Uterus (tissue), 4 donors: ENCODE measurements around the gene RNF217. TPM values are rescaled to one million over a fixed set of nuclear protein-coding genes. Genes with fewer than 3 reads are reported as not detected.

Experiments used
- DNase-seq, 2 donors: peaks; one replicate each; pipeline ENCODE4 v3.0.0-alpha.2; 2019 to 2020
- H3K27ac ChIP-seq, 2 donors: fragments of 200-600 bp; sonication (generic); 1 replicate in 1 of 2; 2 replicates in 1 of 2; pipeline ENCODE4 v1.5.1; 2016 to 2018
- H3K27me3 ChIP-seq, 2 donors: fragments of 200-600 bp; sonication (generic); one replicate each; pipeline ENCODE4 v1.5.1; 2018 to 2019; ENCODE audit warnings: control low read depth in 1 of 2
- H3K36me3 ChIP-seq, 2 donors: fragments of 200-600 bp; sonication (generic); one replicate each; pipeline ENCODE4 v1.5.1; 2019; ENCODE audit warnings: control low read depth in 1 of 2
- H3K4me1 ChIP-seq, 2 donors: fragments of 200-600 bp; sonication (generic); one replicate each; pipeline ENCODE4 v1.5.1; 2018 to 2019; ENCODE audit warnings: control low read depth in 1 of 2
- H3K4me3 ChIP-seq, 2 donors: fragments of 200-600 bp; sonication (generic); 1 replicate in 1 of 2; 2 replicates in 1 of 2; pipeline ENCODE4 v1.5.1; 2018 to 2019; ENCODE audit warnings: mild to moderate bottlenecking in 1 of 2
- H3K9me3 ChIP-seq, 2 donors: fragments of 200-600 bp; sonication (generic); one replicate each; pipeline ENCODE4 v1.5.1; 2019; ENCODE audit warnings: control low read depth in 1 of 2
- CTCF ChIP-seq, 4 experiments: fragments of 200-600 bp in 2 of 4; fragments of 450-650 bp in 2 of 4; sonication (generic) in 2 of 4; IDR thresholded peaks; one replicate each; pipeline ENCODE4 v1.5.1; 2016 to 2019; ENCODE audit warnings: antibody characterized with exemption in 4 of 4, mild to moderate bottlenecking in 2 of 4, moderate library complexity in 1 of 4
- POLR2A ChIP-seq, 2 donors: fragments of 450-650 bp; IDR thresholded peaks; one replicate each; pipeline ENCODE4 v1.6.1; 2016; ENCODE audit warnings: antibody characterized with exemption in 2 of 2, mild to moderate bottlenecking in 1 of 2, moderate library complexity in 1 of 2
- intact Hi-C: fragments of 100-400 bp; cut with DNase I; formaldehyde crosslinking; loops from one replicate; pipeline ENCODE4 v1.15.1; 2023; ENCODE audit warnings: low total_unique reads
- total RNA-seq, 4 donors: library from RNA; depleted of rRNA in 3 of 4; stranded (reverse); fragments of >200 nt in 3 of 4; gene quantifications; one replicate each; pipeline versions ENCODE4 v1.1.0 to v1.2.4, GENCODE V29; 2014 to 2023
- donor health status: DM: yes; HTN: yes; CAD: no.

Gene RNF217
- total RNA-seq, 4 donors from 2014 or later = 22.9 to 42.0 (median 29.0) TPM

GRCh38 chr6:124926435-124926834, 35.8 kb upstream of the RNF217 start:
- no peak overlapping the region for H3K27ac ChIP-seq
- intact Hi-C loops = no loop called here
- no peak overlapping the region for H3K4me3 ChIP-seq
- H3K9me3 ChIP-seq = no peaks in the 10 kb centered on the region
- no peaks in the 10 kb centered on the region for H3K36me3 ChIP-seq
- H3K4me1 ChIP-seq = no peaks in the 10 kb centered on the region
- no peak for TF ChIP-seq CTCF (IDR thresholded peaks at IDR 0.05)
- no peak for TF ChIP-seq POLR2A (IDR thresholded peaks at IDR 0.05)
- DNase-seq = no peak
- no peaks in the 10 kb centered on the region for H3K27me3 ChIP-seq

GRCh38 chr6:124927806-124928205, 34.4 kb upstream of the RNF217 start:
- no peak overlapping the region for H3K4me3 ChIP-seq
- no peak for DNase-seq
- H3K9me3 ChIP-seq = no peaks in the 10 kb centered on the region
- intact Hi-C loops = no loop called here
- no peaks in the 10 kb centered on the region for H3K36me3 ChIP-seq
- no peak overlapping the region for H3K27ac ChIP-seq
- no peak for TF ChIP-seq POLR2A (IDR thresholded peaks at IDR 0.05)
- no peak for TF ChIP-seq CTCF (IDR thresholded peaks at IDR 0.05)
- H3K27me3 ChIP-seq = no peaks in the 10 kb centered on the region
- H3K4me1 ChIP-seq = no peaks in the 10 kb centered on the region

- no peak for TF ChIP-seq CTCF (IDR thresholded peaks at IDR 0.05)
- no peak for TF ChIP-seq POLR2A (IDR thresholded peaks at IDR 0.05)
- H3K9me3 ChIP-seq = no peaks in the 10 kb centered on the region
- H3K36me3 ChIP-seq = no peaks in the 10 kb centered on the region
- H3K27me3 ChIP-seq = no peaks in the 10 kb centered on the region
- no peak overlapping the region for H3K27ac ChIP-seq
- intact Hi-C loops = no loop called here
- DNase-seq = no peak
- no peak overlapping the region for H3K4me3 ChIP-seq
- H3K4me1 ChIP-seq = no peaks in the 10 kb centered on the region
Observed at GRCh38 chr6:124928851-124929250, 33.4 kb upstream of the RNF217 start.

GRCh38 chr6:124937645-124938044, 24.6 kb upstream of the RNF217 start:
- TF ChIP-seq CTCF (IDR thresholded peaks at IDR 0.05) (no peak), POLR2A (IDR thresholded peaks at IDR 0.05) (no peak)
- H3K36me3 ChIP-seq = no peaks in the 10 kb centered on the region
- no peak for DNase-seq
- no peaks in the 10 kb centered on the region for H3K27me3 ChIP-seq
- H3K27ac ChIP-seq = peak overlapping the region; percentile 8 to 49
- H3K4me3 ChIP-seq = no peak overlapping the region
- H3K9me3 ChIP-seq = no peaks in the 10 kb centered on the region
- intact Hi-C loops = no loop called here
- H3K4me1 ChIP-seq = no peaks in the 10 kb centered on the region

GRCh38 chr6:124941259-124941658, 21.0 kb upstream of the RNF217 start:
- no peaks in the 10 kb centered on the region for H3K36me3 ChIP-seq
- TF ChIP-seq POLR2A (IDR thresholded peaks at IDR 0.05) = no peak
- TF ChIP-seq CTCF (IDR thresholded peaks at IDR 0.05) = no peak
- no peaks in the 10 kb centered on the region for H3K4me1 ChIP-seq
- H3K9me3 ChIP-seq = no peaks in the 10 kb centered on the region
- no peak for DNase-seq
- no peak overlapping the region for H3K4me3 ChIP-seq
- intact Hi-C loops = no loop called here
- no peak overlapping the region for H3K27ac ChIP-seq
- no peaks in the 10 kb centered on the region for H3K27me3 ChIP-seq
